Middle frontal gyrus (tissue), 1 donor: ENCODE data around the gene GANC.

Experiments used
- DNase-seq: peaks from one replicate; pipeline ENCODE4 v3.0.0-alpha.2; 2015; ENCODE audit warnings: low spot score; ENCODE audit errors: extremely low spot score

Gene GANC

GRCh38 chr15:42344763-42345162 is 71.8 kb downstream of the GANC start:
- no peak for DNase-seq

GRCh38 chr15:42345504-42345903 is 72.5 kb downstream of the GANC start:
- no peak for DNase-seq

GRCh38 chr15:42348083-42348482 is 75.1 kb downstream of the GANC start:
- DNase-seq: no peak

- no peak for DNase-seq
Measured at GRCh38 chr15:42349186-42349585, 76.2 kb downstream of the GANC start.

- no peak for DNase-seq
Measured at GRCh38 chr15:42352401-42352800, 79.4 kb downstream of the GANC start.

- DNase-seq: no peak
Measured at GRCh38 chr15:42353061-42353460, 80.1 kb downstream of the GANC start.

GRCh38 chr15:42354824-42355223 is 81.8 kb downstream of the GANC start:
- DNase-seq: no peak

- no peak for DNase-seq
Measured at GRCh38 chr15:42355291-42355690, 82.3 kb downstream of the GANC start.

GRCh38 chr15:42356851-42357250 is 83.8 kb downstream of the GANC start:
- no peak for DNase-seq

GRCh38 chr15:42358141-42358540 is 85.1 kb downstream of the GANC start:
- no peak for DNase-seq

GRCh38 chr15:42359249-42359648 is 86.2 kb downstream of the GANC start, which contains the start of gene CAPN3:
Gene CAPN3, plus strand, starts transcription at chr15:42359501. Its CDS starts 305 bp downstream, at chr15:42359806.
- no peak for DNase-seq

- DNase-seq: no peak
Measured at GRCh38 chr15:42359985-42360384, 87.0 kb downstream of the GANC start.

- DNase-seq: no peak
Measured at GRCh38 chr15:42360535-42361112, 87.6 kb downstream of the GANC start.

GRCh38 chr15:42363487-42363886 is 90.5 kb downstream of the GANC start:
- no peak for DNase-seq

GRCh38 chr15:42363942-42364341 is 90.9 kb downstream of the GANC start:
- DNase-seq: no peak

GRCh38 chr15:42364529-42364928 is 91.5 kb downstream of the GANC start:
- DNase-seq: no peak

- DNase-seq: no peak
Measured at GRCh38 chr15:42365921-42366550, 93.0 kb downstream of the GANC start.

GRCh38 chr15:42367041-42367440 is 94.0 kb downstream of the GANC start:
- no peak for DNase-seq

- no peak for DNase-seq
Measured at GRCh38 chr15:42368096-42368495, 95.1 kb downstream of the GANC start.

GRCh38 chr15:42371096-42371495 is 98.1 kb downstream of the GANC start:
- no peak for DNase-seq

GRCh38 chr15:42373274-42373673 is 100.3 kb downstream of the GANC start:
- no peak for DNase-seq

- no peak for DNase-seq
Measured at GRCh38 chr15:42373936-42374335, 100.9 kb downstream of the GANC start.

- no peak for DNase-seq
Measured at GRCh38 chr15:42374810-42375209, 101.8 kb downstream of the GANC start.
